Sigmoid colon (tissue), 4 donors: ENCODE measurements around the gene VWA3B.

Source experiments
- EP300 ChIP-seq, 4 donors: sonication (generic); formaldehyde crosslinking; IDR thresholded peaks; one replicate each; pipeline ENCODE4 v1.6.1; 2017; ENCODE audit warnings: antibody characterized with exemption in 4 of 4
- POLR2A ChIP-seq, 2 donors: fragments of 450-650 bp; IDR thresholded peaks; one replicate each; pipeline ENCODE4 v1.6.1; 2016; ENCODE audit warnings: antibody characterized with exemption in 2 of 2, mild to moderate bottlenecking in 2 of 2, moderate library complexity in 2 of 2
- POLR2AphosphoS5 ChIP-seq, 4 donors: sonication (generic); formaldehyde crosslinking; IDR thresholded peaks; one replicate each; pipeline ENCODE4 v1.6.1; 2017; ENCODE audit warnings: antibody characterized with exemption in 4 of 4
- TF ChIP-seq, protein P1 (sequence below), 4 experiments: fragments of 450-650 bp in 3 of 4; fragments of 200-600 bp in 1 of 4; IDR thresholded peaks; one replicate each; pipeline ENCODE4 v1.5.1; 2016 to 2019; ENCODE audit warnings: antibody characterized with exemption in 4 of 4, mild to moderate bottlenecking in 3 of 4, moderate library complexity in 2 of 4

DNA sequence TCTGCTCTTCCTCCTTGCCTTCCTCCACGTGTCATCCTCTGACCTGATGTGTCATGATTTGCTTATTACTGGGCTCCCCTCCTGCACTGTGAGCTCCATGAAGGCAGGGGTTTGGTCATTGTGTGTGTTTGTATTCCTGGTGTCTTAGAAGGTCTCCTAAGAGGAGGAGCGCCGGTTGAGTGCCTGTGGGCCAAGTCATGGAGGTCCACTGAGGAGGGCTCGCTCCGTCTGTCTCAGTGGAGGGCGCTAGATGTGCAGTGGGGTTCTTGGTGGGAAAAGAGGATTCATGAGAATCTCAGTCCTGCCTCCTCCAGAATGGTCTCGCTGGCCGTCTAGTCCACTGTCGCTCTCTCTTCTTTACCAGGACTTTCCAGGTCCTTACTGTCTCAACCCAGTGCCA, 100.2 kb downstream of the VWA3B start:
- TF ChIP-seq, protein P1, sequence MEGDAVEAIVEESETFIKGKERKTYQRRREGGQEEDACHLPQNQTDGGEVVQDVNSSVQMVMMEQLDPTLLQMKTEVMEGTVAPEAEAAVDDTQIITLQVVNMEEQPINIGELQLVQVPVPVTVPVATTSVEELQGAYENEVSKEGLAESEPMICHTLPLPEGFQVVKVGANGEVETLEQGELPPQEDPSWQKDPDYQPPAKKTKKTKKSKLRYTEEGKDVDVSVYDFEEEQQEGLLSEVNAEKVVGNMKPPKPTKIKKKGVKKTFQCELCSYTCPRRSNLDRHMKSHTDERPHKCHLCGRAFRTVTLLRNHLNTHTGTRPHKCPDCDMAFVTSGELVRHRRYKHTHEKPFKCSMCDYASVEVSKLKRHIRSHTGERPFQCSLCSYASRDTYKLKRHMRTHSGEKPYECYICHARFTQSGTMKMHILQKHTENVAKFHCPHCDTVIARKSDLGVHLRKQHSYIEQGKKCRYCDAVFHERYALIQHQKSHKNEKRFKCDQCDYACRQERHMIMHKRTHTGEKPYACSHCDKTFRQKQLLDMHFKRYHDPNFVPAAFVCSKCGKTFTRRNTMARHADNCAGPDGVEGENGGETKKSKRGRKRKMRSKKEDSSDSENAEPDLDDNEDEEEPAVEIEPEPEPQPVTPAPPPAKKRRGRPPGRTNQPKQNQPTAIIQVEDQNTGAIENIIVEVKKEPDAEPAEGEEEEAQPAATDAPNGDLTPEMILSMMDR (IDR thresholded peaks at IDR 0.05) = no peak
- TF ChIP-seq POLR2AphosphoS5 (IDR thresholded peaks at IDR 0.05) = no peak
- TF ChIP-seq POLR2A (IDR thresholded peaks at IDR 0.05) = no peak
- TF ChIP-seq EP300 (IDR thresholded peaks at IDR 0.05) = no peak
